Stomach (tissue), 4 donors: ENCODE measurements around the gene POLD4.

ENCODE experiments used
- CTCF ChIP-seq, 7 experiments: fragments of 450-650 bp in 4 of 7; fragments of 200-600 bp in 3 of 7; sonication (generic) in 3 of 7; IDR thresholded peaks; one replicate each; pipeline ENCODE4 v1.5.1; 2016 to 2019; ENCODE audit warnings: antibody characterized with exemption in 7 of 7, control low read depth in 2 of 7, mild to moderate bottlenecking in 1 of 7
- EP300 ChIP-seq: sonication (generic); formaldehyde crosslinking; IDR thresholded peaks from one replicate; pipeline ENCODE4 v1.6.1; 2017; ENCODE audit warnings: antibody characterized with exemption
- POLR2A ChIP-seq, 4 donors: fragments of 450-650 bp; IDR thresholded peaks; one replicate each; pipeline ENCODE4 v1.6.1; 2016; ENCODE audit warnings: antibody characterized with exemption in 4 of 4, control low read depth in 2 of 4, mild to moderate bottlenecking in 1 of 4, moderate library complexity in 1 of 4
- POLR2AphosphoS5 ChIP-seq, 3 donors: sonication (generic); formaldehyde crosslinking; IDR thresholded peaks; one replicate each; pipeline ENCODE4 v1.6.1; 2016; ENCODE audit warnings: antibody characterized with exemption in 3 of 3

- peak in 1 of 4 donors; percentile 31 for TF ChIP-seq POLR2A (IDR thresholded peaks at IDR 0.05)
- TF ChIP-seq CTCF (IDR thresholded peaks at IDR 0.05), result peak in 6 of 7 experiments; percentile 73 to 100 (median 94)
- no peak for TF ChIP-seq EP300
- peak; percentile 58 to 74 (median 68) for TF ChIP-seq POLR2AphosphoS5 (IDR thresholded peaks at IDR 0.05)
Measured at GRCh38 chr11:67317205-67317887, 36.0 kb downstream of the POLD4 start.
